Astrocyte (in vitro differentiated cells and primary cell): ENCODE results near the gene MRPL20. TPM values are rescaled to one million over a fixed set of nuclear protein-coding genes. Genes with fewer than 3 reads are reported as not detected.

Experiments used
- DNase-seq: peaks from one replicate; pipeline ENCODE4 v3.0.0-alpha.2; 2010; ENCODE audit warnings: low read depth
- FAIRE-seq: peaks from 2 replicates; lab custom pipeline; 2011; peaks lifted over from hg19 to GRCh38; lab: Jason Lieb, UNC
- H2AFZ ChIP-seq: 2 replicates; pipeline ENCODE4 v1.6.0; 2012; ENCODE audit warnings: low read depth, low read length, inconsistent platforms
- H3K27ac ChIP-seq: 2 replicates; pipeline ENCODE4 v1.5.1; 2011; ENCODE audit warnings: low read depth, low read length, inconsistent platforms
- H3K27me3 ChIP-seq: 2 replicates; pipeline ENCODE4 v1.6.0; 2011; ENCODE audit warnings: low read length, inconsistent platforms; ENCODE audit not compliant: insufficient read depth
- H3K36me3 ChIP-seq: 2 replicates; pipeline ENCODE4 v1.5.1; 2011; ENCODE audit warnings: low read length, inconsistent platforms; ENCODE audit not compliant: insufficient read depth
- H3K4me1 ChIP-seq: 2 replicates; pipeline ENCODE4 v1.5.1; 2011; ENCODE audit warnings: low read length, inconsistent platforms; ENCODE audit not compliant: insufficient read depth
- H3K4me2 ChIP-seq: 2 replicates; pipeline ENCODE4 v1.6.0; 2012; ENCODE audit warnings: low read length, inconsistent platforms
- H3K4me3 ChIP-seq: 2 replicates; pipeline ENCODE4 v1.5.1; 2011; ENCODE audit warnings: low read depth, mild to moderate bottlenecking, low read length, inconsistent platforms; ENCODE audit not compliant: insufficient read depth
- H3K79me2 ChIP-seq: 2 replicates; pipeline ENCODE4 v1.6.0; 2012; ENCODE audit warnings: mild to moderate bottlenecking, low read length, inconsistent platforms; ENCODE audit not compliant: insufficient read depth
- H3K9ac ChIP-seq: 2 replicates; pipeline ENCODE4 v1.6.0; 2012; ENCODE audit warnings: mild to moderate bottlenecking, low read length, inconsistent platforms
- H3K9me3 ChIP-seq: 2 replicates; pipeline ENCODE4 v1.5.1; 2012; ENCODE audit warnings: low read depth, mild to moderate bottlenecking, low read length, inconsistent platforms; ENCODE audit not compliant: insufficient read depth
- H4K20me1 ChIP-seq: 2 replicates; pipeline ENCODE4 v1.6.0; 2012; ENCODE audit warnings: low read length, inconsistent platforms; ENCODE audit not compliant: insufficient read depth
- H3K27ac Mint-ChIP-seq: one replicate; pipeline ENCODE4 v1.8.0; 2021; ENCODE audit warnings: mild to moderate bottlenecking, mixed read lengths; ENCODE audit not compliant: unreplicated experiment
- H3K27me3 Mint-ChIP-seq: one replicate; pipeline ENCODE4 v1.8.0; 2021; ENCODE audit warnings: low read depth, mixed read lengths; ENCODE audit not compliant: unreplicated experiment
- H3K36me3 Mint-ChIP-seq: one replicate; pipeline ENCODE4 v1.8.0; 2021; ENCODE audit warnings: low read depth, mixed read lengths; ENCODE audit not compliant: unreplicated experiment
- H3K4me1 Mint-ChIP-seq: one replicate; pipeline ENCODE4 v1.8.0; 2021; ENCODE audit warnings: low read depth, mixed read lengths; ENCODE audit not compliant: unreplicated experiment
- H3K4me3 Mint-ChIP-seq: one replicate; pipeline ENCODE4 v1.8.0; 2021; ENCODE audit warnings: mild to moderate bottlenecking, moderate library complexity, mixed read lengths; ENCODE audit not compliant: unreplicated experiment
- H3K9me3 Mint-ChIP-seq: one replicate; pipeline ENCODE4 v1.8.0; 2021; ENCODE audit warnings: mild to moderate bottlenecking, mixed read lengths; ENCODE audit not compliant: unreplicated experiment
- CTCF ChIP-seq: IDR thresholded peaks from 2 replicates; pipeline ENCODE4 v1.5.1; 2011; ENCODE audit warnings: low read depth, mild to moderate bottlenecking, inconsistent platforms, low read length, moderate library complexity; ENCODE audit not compliant: insufficient read depth
- EZH2 ChIP-seq: IDR thresholded peaks from 2 replicates; pipeline ENCODE4 v1.6.1; 2012; ENCODE audit warnings: mild to moderate bottlenecking, low read length, inconsistent platforms; ENCODE audit not compliant: insufficient read depth
- total RNA-seq: library from RNA; stranded (reverse); gene quantifications from 2 replicates; pipeline ENCODE4 v1.2.1, GENCODE V29; 2021

The MRPL20 gene
- total RNA-seq, 1 donor from 2014 or later = 88.5 TPM

DNA sequence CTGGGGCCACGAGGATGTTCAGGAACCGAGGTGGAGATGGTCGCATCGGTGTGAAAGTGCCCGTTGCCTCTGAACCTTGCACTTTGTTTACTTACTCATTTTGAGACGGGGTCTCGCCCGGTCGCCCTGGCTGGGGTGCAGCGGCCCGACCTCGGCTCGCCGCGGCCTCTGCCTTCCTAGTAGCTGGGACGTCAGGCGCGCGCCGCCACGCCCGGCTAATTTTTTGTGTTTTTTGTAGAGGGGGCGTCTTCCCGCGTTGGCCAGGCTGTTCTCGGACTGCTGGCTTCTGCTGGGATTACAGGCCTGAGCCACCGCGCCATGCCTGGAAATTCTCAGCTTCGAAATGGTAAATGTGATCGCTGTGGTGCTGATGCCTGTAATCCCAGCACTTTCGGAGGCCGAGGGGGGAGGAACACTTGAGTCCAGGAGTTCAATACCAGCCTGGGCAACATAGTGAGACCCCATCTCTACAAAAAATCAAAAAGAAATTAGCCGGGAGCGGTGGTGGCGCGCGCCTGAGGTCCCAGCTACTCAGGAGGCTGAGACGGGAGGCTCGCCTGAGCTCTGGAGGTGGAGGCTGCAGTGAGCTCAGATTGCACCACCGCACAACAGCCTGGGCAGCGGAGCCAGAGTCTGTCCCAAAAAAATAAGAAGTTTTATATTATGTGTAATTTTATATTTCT, 684 bp upstream of the MRPL20 start:
- peaks cover 13% of the 10 kb centered on the region for H3K36me3 ChIP-seq
- H3K4me2 ChIP-seq = peak overlapping the region; percentile 97
- peak overlapping the region; percentile 79 for H2AFZ ChIP-seq
- H3K9me3 ChIP-seq = no peaks in the 10 kb centered on the region
- Mint-ChIP-seq H3K27ac (peak overlapping the region; percentile 88), H3K4me3 (peak overlapping the region; percentile 92), H3K4me1 (peaks cover 27% of the 10 kb centered on the region), H3K36me3 (peaks cover 16% of the 10 kb centered on the region), H3K27me3 (no peaks in the 10 kb centered on the region), H3K9me3 (no peaks in the 10 kb centered on the region)
- no peaks in the 10 kb centered on the region for H3K27me3 ChIP-seq
- peak; percentile 32 for DNase-seq
- H3K4me1 ChIP-seq = peaks cover 15% of the 10 kb centered on the region
- no peak for FAIRE-seq
- peak overlapping the region; percentile 78 for H3K4me3 ChIP-seq
- H3K79me2 ChIP-seq = peaks cover 61% of the 10 kb centered on the region
- H4K20me1 ChIP-seq = peaks cover 19% of the 10 kb centered on the region
- peak overlapping the region; percentile 76 for H3K27ac ChIP-seq
- peak overlapping the region; percentile 87 for H3K9ac ChIP-seq
- no peak for TF ChIP-seq EZH2
- peak; percentile 3 for TF ChIP-seq CTCF

GRCh38 chr1:1406101-1406820, 832 bp downstream of the MRPL20 start:
- FAIRE-seq = no peak
- peak overlapping the region; percentile 87 for H3K27ac Mint-ChIP-seq

More at GRCh38 chr1:1406101-1406820, 832 bp downstream of the MRPL20 start:
- H3K79me2 ChIP-seq = peaks cover 74% of the 10 kb centered on the region
- no peaks in the 10 kb centered on the region for H3K27me3 ChIP-seq
- H3K9me3 ChIP-seq = no peaks in the 10 kb centered on the region
- Mint-ChIP-seq H3K27me3 (no peaks in the 10 kb centered on the region), H3K4me3 (peak overlapping the region; percentile 94), H3K4me1 (peaks cover 39% of the 10 kb centered on the region), H3K9me3 (no peaks in the 10 kb centered on the region), H3K36me3 (peaks cover 16% of the 10 kb centered on the region)
- H3K9ac ChIP-seq = peak overlapping the region; percentile 87
- peaks cover 20% of the 10 kb centered on the region for H3K4me1 ChIP-seq
- H3K27ac ChIP-seq = peak overlapping the region; percentile 76
- H3K4me3 ChIP-seq = peak overlapping the region; percentile 78
- H3K4me2 ChIP-seq = peak overlapping the region; percentile 97
- peak overlapping the region; percentile 79 for H2AFZ ChIP-seq
- peaks cover 33% of the 10 kb centered on the region for H4K20me1 ChIP-seq
- peaks cover 16% of the 10 kb centered on the region for H3K36me3 ChIP-seq
- no peak for DNase-seq
- TF ChIP-seq EZH2 (no peak), CTCF (no peak)
